H1 (cell line): ENCODE measurements around the gene PC. TPM values are rescaled to one million over a fixed set of nuclear protein-coding genes. Genes with fewer than 3 reads are reported as not detected.

Experiments used
- ASH2L ChIP-seq: fragments of 200-600, 300-600 bp; sonication (generic); IDR thresholded peaks from one replicate; pipeline ENCODE4 v1.7.1; 2017; ENCODE audit warnings: low read length
- BRCA1 ChIP-seq: IDR thresholded peaks from 2 replicates; pipeline ENCODE4 v1.6.1; 2012; ENCODE audit warnings: low read depth, low read length, improper control_type of control experiment
- CBX8 ChIP-seq: fragments of 300-800, 300-1000 bp; sonication (generic); IDR thresholded peaks from 2 replicates; pipeline ENCODE4 v1.7.1; 2016; ENCODE audit warnings: low read depth, low read length, borderline replicate concordance
- EP300 ChIP-seq, 2 experiments: IDR thresholded peaks; 1 replicate in 1 of 2; 2 replicates in 1 of 2; pipeline ENCODE4 v1.6.1; 2011 to 2012; ENCODE audit warnings: low read depth in 2 of 2, low read length in 2 of 2, mild to moderate bottlenecking in 2 of 2, borderline replicate concordance in 1 of 2, inconsistent platforms in 1 of 2, moderate library complexity in 1 of 2
- MAFK ChIP-seq: IDR thresholded peaks from 2 replicates; pipeline ENCODE4 v1.6.1; 2012; ENCODE audit warnings: low read depth, mild to moderate bottlenecking, improper control_type of control experiment, low read length
- SUZ12 ChIP-seq: fragments of 200-600 bp; sonication (generic); IDR thresholded peaks from 2 replicates; pipeline ENCODE4 v1.6.1; 2012; ENCODE audit warnings: mild to moderate bottlenecking, inconsistent platforms, low read length, moderate library complexity, mixed read lengths
- polyA plus RNA-seq, 7 experiments: library from polyadenylated mRNA; depleted of rRNA in 3 of 7; stranded (reverse) in 5 of 7; unstranded in 2 of 7; fragments of >200 nt in 5 of 7; fragments of 200-250 nt in 2 of 7; gene quantifications; 1 replicate in 5 of 7; 2 replicates in 1 of 7; 4 replicates in 1 of 7; pipeline versions ENCODE4 v1.2.1 to v1.2.3, GENCODE V29; 2011 to 2013; ENCODE audit warnings: missing spikeins in 2 of 7, mixed read lengths in 2 of 7
- total RNA-seq: library from RNA; stranded (reverse); fragmentation: NEBNext Ultra II Directional; extraction: Animal tissue kit (Norgen Biotek cat#: 25700); gene quantifications from 2 replicates; pipeline ENCODE4 v1.2.1, GENCODE V29; 2021

The PC gene
- total and polyA plus RNA-seq, 2 of the 8 experiments (the other 6 are each of a cell fraction or from before 2014, with no cell fraction given) = 11.5 to 27.5 TPM

DNA sequence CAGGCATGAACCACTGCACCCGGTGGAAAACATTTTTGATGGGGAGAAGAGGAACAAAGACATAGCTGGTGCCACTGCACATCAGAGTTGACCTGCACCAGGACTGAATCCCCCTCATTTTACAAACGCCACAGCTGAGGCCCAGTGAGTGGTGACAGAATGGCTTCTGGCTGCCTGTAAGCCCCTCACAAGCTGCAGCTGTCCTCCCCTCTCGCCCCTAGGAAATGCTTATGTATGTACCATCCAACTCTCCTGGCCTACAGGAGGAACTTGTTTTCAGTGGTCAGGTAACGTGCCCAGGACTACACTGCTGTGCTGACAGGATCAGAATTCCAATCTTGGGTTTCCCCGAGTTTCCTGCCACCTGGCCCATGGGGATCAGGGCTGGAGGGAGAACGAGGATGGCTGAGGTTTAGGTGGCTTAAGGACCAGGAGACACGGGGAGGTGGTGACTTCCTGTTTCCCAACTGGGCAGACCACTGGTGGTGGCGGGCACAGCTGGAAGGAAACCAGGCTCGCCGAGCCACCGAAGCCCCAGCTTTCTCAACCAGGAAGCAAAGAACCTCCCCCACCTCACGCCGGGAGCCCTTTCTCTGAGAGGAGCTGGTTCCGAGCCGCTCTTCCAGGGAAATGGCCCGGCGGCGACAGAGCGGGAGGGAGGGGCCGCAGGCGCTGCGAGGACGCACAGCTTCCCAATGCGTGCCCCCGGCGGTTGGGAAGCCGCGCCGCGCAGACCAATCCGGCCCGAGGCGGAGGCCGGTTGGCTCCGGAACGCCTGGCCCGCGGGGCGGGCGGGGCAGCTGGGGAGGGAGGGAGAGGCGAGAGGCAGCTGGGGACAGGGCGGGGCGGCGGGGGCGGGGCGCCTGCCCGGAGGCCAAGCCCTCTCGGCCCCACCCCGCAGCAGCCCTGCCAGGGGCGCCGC is 102.3 kb downstream of the PC start (continued):
- no peak for TF ChIP-seq EP300 (IDR thresholded peaks at IDR 0.05; ENCODE audit: borderline replicate concordance in 1 of 2, low read depth in 2 of 2, low read length in 2 of 2)
- TF ChIP-seq CBX8 = no peak
- TF ChIP-seq MAFK = no peak
- TF ChIP-seq BRCA1 = no peak
- no peak for TF ChIP-seq ASH2L
- TF ChIP-seq SUZ12 = no peak
